Spinal cord (tissue), 10 donors: ENCODE measurements around the gene GABRA5. TPM values are rescaled to one million over a fixed set of nuclear protein-coding genes. Genes with fewer than 3 reads are reported as not detected.

ENCODE experiments used
- DNase-seq, 6 donors: peaks; one replicate each; pipeline versions ENCODE4 v3.0.0 to v3.0.0-alpha.2; 2013 to 2015; ENCODE audit warnings: low spot score in 6 of 6, low read depth in 4 of 6
- H3K27ac ChIP-seq: one replicate; pipeline ENCODE4 v1.5.1; 2013; ENCODE audit warnings: low read depth, low read length, control low read depth
- H3K27me3 ChIP-seq: one replicate; pipeline ENCODE4 v1.6.1; 2013; ENCODE audit warnings: low read length; ENCODE audit not compliant: control insufficient read depth, insufficient read depth
- H3K36me3 ChIP-seq: one replicate; pipeline ENCODE4 v1.6.1; 2013; ENCODE audit warnings: low read length; ENCODE audit not compliant: control insufficient read depth, insufficient read depth
- H3K4me1 ChIP-seq: one replicate; pipeline ENCODE4 v1.6.1; 2013; ENCODE audit warnings: low read length; ENCODE audit not compliant: control insufficient read depth, insufficient read depth
- H3K4me3 ChIP-seq: one replicate; pipeline ENCODE4 v1.5.1; 2013; ENCODE audit warnings: low read depth, low read length, control low read depth
- H3K9me3 ChIP-seq: one replicate; pipeline ENCODE4 v1.6.1; 2013; ENCODE audit warnings: low read length; ENCODE audit not compliant: control insufficient read depth, insufficient read depth
- WGBS: methylation state at CpG from one replicate; pipeline ENCODE4 v1.1.5; 2013; ENCODE audit warnings: missing lambda C conversion rate; ENCODE audit not compliant: insufficient coverage; 5-methylcytosine and 5-hydroxymethylcytosine counted together
- polyA plus RNA-seq, 2 donors: library from polyadenylated mRNA; unstranded; fragments of 120-200 nt; gene quantifications; one replicate each; pipeline ENCODE4 v1.2.1, GENCODE V29; 2013; ENCODE audit not compliant: insufficient read length in 2 of 2
- total RNA-seq, 2 donors: library from RNA; depleted of rRNA in 1 of 2; stranded (reverse); fragments of 120-200 nt in 1 of 2; fragments of >200 nt in 1 of 2; gene quantifications; one replicate each; pipeline versions ENCODE4 v1.2.3 to v1.2.4, GENCODE V29; 2013 to 2014
- donor health status: healthy.

Gene GABRA5
- total and polyA plus RNA-seq, 4 donors: 7.9 to 33.8 (median 31.1) TPM

- Histone ChIP-seq H3K4me3 (no peak overlapping the region), H3K27me3 (no peaks in the 10 kb centered on the region), H3K9me3 (no peaks in the 10 kb centered on the region), H3K27ac (no peak overlapping the region), H3K4me1 (peaks cover 16% of the 10 kb centered on the region), H3K36me3 (peaks cover 13% of the 10 kb centered on the region)
- 63% methylated on average over 7 of the region's 7 CpGs for whole genome bisulfite sequencing
- peak in 1 of 6 donors; percentile 81 for DNase-seq
These were observed 21.2 kb downstream of the GABRA5 start for GRCh38 chr15:26887926-26888666.

- Histone ChIP-seq H3K27ac (no peak overlapping the region), H3K4me1 (peaks cover 16% of the 10 kb centered on the region), H3K4me3 (no peak overlapping the region), H3K36me3 (peaks cover 12% of the 10 kb centered on the region), H3K27me3 (no peaks in the 10 kb centered on the region), H3K9me3 (no peaks in the 10 kb centered on the region)
- DNase-seq: no peak
- WGBS: 43% methylated on average over 2 of the region's 8 CpGs
These were observed 21.9 kb downstream of the GABRA5 start for GRCh38 chr15:26888761-26889160.

- no CpG with 5 or more reads among the region's 5 CpGs for WGBS
- H3K4me3 ChIP-seq: no peak overlapping the region
- H3K4me1 ChIP-seq: peaks cover 22% of the 10 kb centered on the region
- H3K27ac ChIP-seq: no peak overlapping the region
- peaks cover 18% of the 10 kb centered on the region for H3K36me3 ChIP-seq
- H3K9me3 ChIP-seq: no peaks in the 10 kb centered on the region
- DNase-seq: peak in 5 of 6 donors; percentile 78 to 97 (median 83)
- H3K27me3 ChIP-seq: no peaks in the 10 kb centered on the region
These were observed 22.5 kb downstream of the GABRA5 start for GRCh38 chr15:26889298-26889898.

- no peaks in the 10 kb centered on the region for H3K27me3 ChIP-seq
- H3K4me1 ChIP-seq: peaks cover 22% of the 10 kb centered on the region
- peaks cover 18% of the 10 kb centered on the region for H3K36me3 ChIP-seq
- WGBS: 86% methylated on average over 4 of the region's 7 CpGs
- H3K4me3 ChIP-seq: no peak overlapping the region
- DNase-seq: no peak
- no peak overlapping the region for H3K27ac ChIP-seq
- no peaks in the 10 kb centered on the region for H3K9me3 ChIP-seq
These were observed 23.6 kb downstream of the GABRA5 start for GRCh38 chr15:26890451-26890850.

- 75% methylated on average over 5 of the region's 6 CpGs for WGBS
- peak in 1 of 6 donors; percentile 6 for DNase-seq
- H3K36me3 ChIP-seq: peaks cover 18% of the 10 kb centered on the region
- no peaks in the 10 kb centered on the region for H3K9me3 ChIP-seq
- no peak overlapping the region for H3K4me3 ChIP-seq
- peaks cover 22% of the 10 kb centered on the region for H3K4me1 ChIP-seq
- H3K27me3 ChIP-seq: no peaks in the 10 kb centered on the region
- no peak overlapping the region for H3K27ac ChIP-seq
These were observed 24.1 kb downstream of the GABRA5 start for GRCh38 chr15:26890988-26891387.

- Histone ChIP-seq H3K9me3 (no peaks in the 10 kb centered on the region), H3K27me3 (no peaks in the 10 kb centered on the region), H3K36me3 (peaks cover 18% of the 10 kb centered on the region), H3K4me1 (peaks cover 22% of the 10 kb centered on the region), H3K27ac (no peak overlapping the region), H3K4me3 (peak overlapping the region; percentile 19)
- WGBS: 6% methylated on average over 37 of the region's 37 CpGs
- peak; percentile 76 to 98 (median 86) for DNase-seq
These were observed 24.8 kb downstream of the GABRA5 start for GRCh38 chr15:26891448-26892181.

- Histone ChIP-seq H3K4me1 (peaks cover 22% of the 10 kb centered on the region), H3K27me3 (no peaks in the 10 kb centered on the region), H3K4me3 (peak overlapping the region; percentile 19), H3K9me3 (no peaks in the 10 kb centered on the region), H3K27ac (no peak overlapping the region), H3K36me3 (peaks cover 18% of the 10 kb centered on the region)
- no peak for DNase-seq
- WGBS: 41% methylated on average over 12 of the region's 24 CpGs
These were observed 25.3 kb downstream of the GABRA5 start for GRCh38 chr15:26892182-26892518.

GRCh38 chr15:26892678-26893077 is 25.8 kb downstream of the GABRA5 start:
- DNase-seq: no peak
- WGBS: 89% methylated on average over 14 of the region's 14 CpGs

GRCh38 chr15:26893351-26894065 is 26.6 kb downstream of the GABRA5 start:
- Histone ChIP-seq H3K4me3 (no peak overlapping the region), H3K9me3 (no peaks in the 10 kb centered on the region), H3K27ac (no peak overlapping the region), H3K4me1 (peaks cover 22% of the 10 kb centered on the region), H3K27me3 (no peaks in the 10 kb centered on the region), H3K36me3 (peaks cover 16% of the 10 kb centered on the region)
- 88% methylated on average over 27 of the region's 35 CpGs for WGBS
- DNase-seq: no peak

More at GRCh38 chr15:26892678-26893077, 25.8 kb downstream of the GABRA5 start:
- H3K27ac ChIP-seq: no peak overlapping the region
- H3K4me3 ChIP-seq: no peak overlapping the region
- H3K9me3 ChIP-seq: no peaks in the 10 kb centered on the region
- H3K36me3 ChIP-seq: peaks cover 18% of the 10 kb centered on the region
- H3K27me3 ChIP-seq: no peaks in the 10 kb centered on the region
- peaks cover 22% of the 10 kb centered on the region for H3K4me1 ChIP-seq
